Measurements from ENCODE around the gene TMEM201.

DNA sequence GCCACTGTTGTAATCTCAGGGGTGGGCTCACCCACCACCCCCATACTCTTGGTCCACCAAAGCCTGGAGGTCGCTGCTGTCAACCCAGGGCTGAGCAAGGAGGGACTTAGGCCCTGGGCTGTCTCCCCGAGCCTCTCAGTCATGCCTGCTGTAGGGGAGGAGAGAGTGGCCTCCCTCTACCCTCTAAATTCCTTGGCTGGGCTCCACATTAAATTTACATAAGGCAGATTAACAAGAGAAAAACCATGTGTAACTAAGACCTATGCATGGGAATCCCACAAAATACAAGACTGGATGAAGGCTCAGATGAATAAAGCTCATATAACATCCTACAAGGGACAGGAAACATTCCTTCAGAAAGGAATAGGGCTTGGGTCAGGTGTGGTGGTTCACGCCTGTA, 61.1 kb downstream of the TMEM201 start:
- TF ChIP-seq, protein P1, sequence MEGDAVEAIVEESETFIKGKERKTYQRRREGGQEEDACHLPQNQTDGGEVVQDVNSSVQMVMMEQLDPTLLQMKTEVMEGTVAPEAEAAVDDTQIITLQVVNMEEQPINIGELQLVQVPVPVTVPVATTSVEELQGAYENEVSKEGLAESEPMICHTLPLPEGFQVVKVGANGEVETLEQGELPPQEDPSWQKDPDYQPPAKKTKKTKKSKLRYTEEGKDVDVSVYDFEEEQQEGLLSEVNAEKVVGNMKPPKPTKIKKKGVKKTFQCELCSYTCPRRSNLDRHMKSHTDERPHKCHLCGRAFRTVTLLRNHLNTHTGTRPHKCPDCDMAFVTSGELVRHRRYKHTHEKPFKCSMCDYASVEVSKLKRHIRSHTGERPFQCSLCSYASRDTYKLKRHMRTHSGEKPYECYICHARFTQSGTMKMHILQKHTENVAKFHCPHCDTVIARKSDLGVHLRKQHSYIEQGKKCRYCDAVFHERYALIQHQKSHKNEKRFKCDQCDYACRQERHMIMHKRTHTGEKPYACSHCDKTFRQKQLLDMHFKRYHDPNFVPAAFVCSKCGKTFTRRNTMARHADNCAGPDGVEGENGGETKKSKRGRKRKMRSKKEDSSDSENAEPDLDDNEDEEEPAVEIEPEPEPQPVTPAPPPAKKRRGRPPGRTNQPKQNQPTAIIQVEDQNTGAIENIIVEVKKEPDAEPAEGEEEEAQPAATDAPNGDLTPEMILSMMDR (IDR thresholded peaks at IDR 0.05; ENCODE audit: insufficient read depth, low read length, poor library complexity, severe bottlenecking): no peak
- no peak for TF ChIP-seq EZH2phosphoT487 (conservative IDR thresholded peaks at IDR 0.05; ENCODE audit: low read length)
